GM18508 (cell line): ENCODE data around the gene PDE4D.

Experiments
- ATAC-seq: cut with Tn5 transposase; IDR thresholded peaks from one replicate; pipeline ENCODE4 v1.9.1; 2021; ENCODE audit warnings: moderate number of reproducible peaks; ENCODE audit not compliant: insufficient read depth, unreplicated experiment

The PDE4D gene

GRCh38 chr5:59893429-59894227, at the start of gene PDE4D:
TSS of gene PDE4D (minus strand) at chr5:59893726.
- ATAC-seq = no peak

- no peak for ATAC-seq
Observed at GRCh38 chr5:59937633-59938032, 44.1 kb upstream of the PDE4D start.

GRCh38 chr5:59923465-59923864, 29.9 kb upstream of the PDE4D start:
- no peak for ATAC-seq

- no peak for ATAC-seq
Observed at GRCh38 chr5:59922220-59922619, 28.7 kb upstream of the PDE4D start.

- ATAC-seq = no peak
Observed at GRCh38 chr5:59921816-59922215, 28.3 kb upstream of the PDE4D start.

GRCh38 chr5:59919484-59919883, 26.0 kb upstream of the PDE4D start:
- no peak for ATAC-seq

GRCh38 chr5:59917121-59917520, 23.6 kb upstream of the PDE4D start:
- no peak for ATAC-seq

GRCh38 chr5:59905188-59905587, 11.7 kb upstream of the PDE4D start:
- no peak for ATAC-seq

- ATAC-seq = no peak
Observed at GRCh38 chr5:59897075-59897474, 3.5 kb upstream of the PDE4D start.

GRCh38 chr5:59891962-59892643, 1.4 kb downstream of the PDE4D start:
- no peak for ATAC-seq

- ATAC-seq = no peak
Observed at GRCh38 chr5:59887274-59887673, 6.3 kb downstream of the PDE4D start.

- ATAC-seq = no peak
Observed at GRCh38 chr5:59874675-59875074, 18.9 kb downstream of the PDE4D start.

GRCh38 chr5:59873113-59873512, 20.4 kb downstream of the PDE4D start:
- no peak for ATAC-seq

GRCh38 chr5:59866661-59867060, 26.9 kb downstream of the PDE4D start:
- ATAC-seq = no peak

GRCh38 chr5:59864718-59865117, 28.8 kb downstream of the PDE4D start:
- no peak for ATAC-seq

- ATAC-seq = no peak
Observed at GRCh38 chr5:59863777-59864176, 29.7 kb downstream of the PDE4D start.

GRCh38 chr5:59856358-59856757, 37.2 kb downstream of the PDE4D start:
- no peak for ATAC-seq

- no peak for ATAC-seq
Observed at GRCh38 chr5:59850766-59851165, 42.8 kb downstream of the PDE4D start.

GRCh38 chr5:59847586-59847985, 45.9 kb downstream of the PDE4D start:
- ATAC-seq = no peak

GRCh38 chr5:59845730-59846129, 47.8 kb downstream of the PDE4D start:
- no peak for ATAC-seq

- no peak for ATAC-seq
Observed at GRCh38 chr5:59843511-59844213, 49.9 kb downstream of the PDE4D start.
